Spleen (tissue), 7 donors: Measurements from ENCODE around the gene GOLGA6L1.
"Not testable (repeated sequence)": the region's sequence is repeated elsewhere in the genome, so short reads cannot be mapped to it uniquely, and the experiment has no call there.

Source experiments
- POLR2A ChIP-seq, 3 donors: fragments of 450-650 bp; IDR thresholded peaks; one replicate each; pipeline ENCODE4 v1.5.1; 2017; ENCODE audit warnings: antibody characterized with exemption in 3 of 3, mild to moderate bottlenecking in 1 of 3
- POLR2AphosphoS5 ChIP-seq, 3 donors: sonication (generic); formaldehyde crosslinking; IDR thresholded peaks; one replicate each; pipeline ENCODE4 v1.5.1; 2017; ENCODE audit warnings: antibody characterized with exemption in 3 of 3
- TF ChIP-seq, protein P1 (sequence below), 11 experiments: fragments of 200-600 bp in 7 of 11; fragments of 450-650 bp in 4 of 11; sonication (generic) in 4 of 11; IDR thresholded peaks in 8 of 11; conservative IDR thresholded peaks in 3 of 11; 1 replicate in 7 of 11; 2 replicates in 4 of 11; pipeline versions ENCODE4 v1.4.0 to v1.8.0; 2016 to 2021; ENCODE audit warnings: antibody characterized with exemption in 11 of 11, inconsistent platforms in 4 of 11, mild to moderate bottlenecking in 1 of 11
- donor health status: DM: no; HTN: no; CAD: no; lungs with moderate emphysema.
- donor health status: DM: no; HTN: no; CAD: no.
- donor health status: DM: no; HTN: no; CAD: no.

DNA sequence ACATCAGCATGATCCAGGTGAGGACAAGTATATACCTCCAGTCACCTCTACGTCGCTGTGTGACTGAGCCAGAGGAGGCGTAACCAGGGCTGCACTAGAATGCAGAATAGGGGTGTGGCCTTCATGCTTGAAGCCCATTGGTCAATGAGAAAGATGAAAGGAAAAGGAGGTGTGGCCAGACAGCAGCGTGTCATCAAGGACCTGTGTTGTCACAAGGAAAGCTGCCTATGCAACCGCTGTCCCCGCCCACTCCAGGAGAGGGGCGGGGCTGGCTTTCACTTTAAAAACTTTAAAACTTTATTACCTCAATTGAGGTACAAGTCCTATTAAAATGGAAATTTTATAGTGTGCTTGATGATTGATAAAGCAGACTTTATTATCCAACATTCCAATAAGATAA, at the start of gene GOLGA6L1:
- TF ChIP-seq, protein P1, sequence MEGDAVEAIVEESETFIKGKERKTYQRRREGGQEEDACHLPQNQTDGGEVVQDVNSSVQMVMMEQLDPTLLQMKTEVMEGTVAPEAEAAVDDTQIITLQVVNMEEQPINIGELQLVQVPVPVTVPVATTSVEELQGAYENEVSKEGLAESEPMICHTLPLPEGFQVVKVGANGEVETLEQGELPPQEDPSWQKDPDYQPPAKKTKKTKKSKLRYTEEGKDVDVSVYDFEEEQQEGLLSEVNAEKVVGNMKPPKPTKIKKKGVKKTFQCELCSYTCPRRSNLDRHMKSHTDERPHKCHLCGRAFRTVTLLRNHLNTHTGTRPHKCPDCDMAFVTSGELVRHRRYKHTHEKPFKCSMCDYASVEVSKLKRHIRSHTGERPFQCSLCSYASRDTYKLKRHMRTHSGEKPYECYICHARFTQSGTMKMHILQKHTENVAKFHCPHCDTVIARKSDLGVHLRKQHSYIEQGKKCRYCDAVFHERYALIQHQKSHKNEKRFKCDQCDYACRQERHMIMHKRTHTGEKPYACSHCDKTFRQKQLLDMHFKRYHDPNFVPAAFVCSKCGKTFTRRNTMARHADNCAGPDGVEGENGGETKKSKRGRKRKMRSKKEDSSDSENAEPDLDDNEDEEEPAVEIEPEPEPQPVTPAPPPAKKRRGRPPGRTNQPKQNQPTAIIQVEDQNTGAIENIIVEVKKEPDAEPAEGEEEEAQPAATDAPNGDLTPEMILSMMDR (IDR thresholded peaks at IDR 0.05 in 8 of 11, conservative IDR thresholded peaks at IDR 0.05 in 3 of 11): not testable (repeated sequence)
- not testable (repeated sequence) for TF ChIP-seq POLR2A, POLR2AphosphoS5 (IDR thresholded peaks at IDR 0.05)
